Body of pancreas (tissue), 4 donors: Measurements from ENCODE around the gene PGAP2.

ENCODE experiments used
- CTCF ChIP-seq, 7 experiments: fragments of 450-650 bp in 4 of 7; fragments of 200-600 bp in 3 of 7; sonication (generic) in 3 of 7; IDR thresholded peaks; one replicate each; pipeline ENCODE4 v1.5.1; 2016 to 2019; ENCODE audit warnings: antibody characterized with exemption in 7 of 7
- POLR2A ChIP-seq, 3 donors: fragments of 450-650 bp; IDR thresholded peaks; one replicate each; pipeline ENCODE4 v1.6.1; 2016; ENCODE audit warnings: antibody characterized with exemption in 3 of 3, mild to moderate bottlenecking in 2 of 3

- TF ChIP-seq CTCF (IDR thresholded peaks at IDR 0.05) (no peak), POLR2A (IDR thresholded peaks at IDR 0.05) (no peak)
Measured at GRCh38 chr11:3853899-3854659, 45.7 kb downstream of the PGAP2 start.
